H1 (cell line): ENCODE data around the gene OPALIN. TPM values are rescaled to one million over a fixed set of nuclear protein-coding genes. Genes with fewer than 3 reads are reported as not detected.

ENCODE experiments used
- CTCF ChIA-PET: fragments of 300-600 bp; sonication (Branson Sonifier 250); formaldehyde crosslinking; loops from one replicate; lab custom pipeline; 2021; ENCODE audit not compliant: partially characterized antibody; lab: Charles Lee
- POLR2A ChIA-PET: fragments of 300-600 bp; sonication (Branson Sonifier 250); formaldehyde crosslinking; loops from one replicate; lab custom pipeline; 2021; ENCODE audit warnings: inconsistent platforms; ENCODE audit not compliant: partially characterized antibody; lab: Charles Lee
- DNase-seq, 2 experiments: peaks; one replicate each; pipeline versions ENCODE4 v3.0.0 to v3.0.0-alpha.2; 2010 to 2022; ENCODE audit warnings: low spot score in 2 of 2, low read depth in 1 of 2, mixed read lengths in 1 of 2
- FAIRE-seq: peaks from 2 replicates; lab custom pipeline; 2011; peaks lifted over from hg19 to GRCh38; lab: Jason Lieb, UNC
- H2AFZ ChIP-seq: 2 replicates; pipeline ENCODE4 v1.8.1; 2012; ENCODE audit warnings: low read length, inconsistent platforms
- H2AK5ac ChIP-seq: 2 replicates; pipeline ENCODE4 v1.6.1; 2013; ENCODE audit warnings: low read depth, low read length
- H2BK120ac ChIP-seq: replicated peaks from 2 replicates; pipeline ENCODE3; 2013; ENCODE audit warnings: low read depth, low read length, inconsistent platforms
- H2BK12ac ChIP-seq: 2 replicates; pipeline ENCODE4 v1.6.1; 2013; ENCODE audit warnings: low read depth, low read length
- H2BK15ac ChIP-seq: 2 replicates; pipeline ENCODE4 v1.6.1; 2013; ENCODE audit warnings: low read length
- H2BK20ac ChIP-seq: 2 replicates; pipeline ENCODE4 v1.6.1; 2013; ENCODE audit warnings: low read length
- H2BK5ac ChIP-seq: 2 replicates; pipeline ENCODE4 v1.6.1; 2013; ENCODE audit warnings: low read depth, low read length
- H3K14ac ChIP-seq: 2 replicates; pipeline ENCODE4 v1.6.1; 2013; ENCODE audit warnings: inconsistent platforms; ENCODE audit not compliant: insufficient read length
- H3K18ac ChIP-seq: 2 replicates; pipeline ENCODE4 v1.6.1; 2013; ENCODE audit warnings: low read length; ENCODE audit errors: extremely low read depth
- H3K23ac ChIP-seq: 2 replicates; pipeline ENCODE4 v1.6.1; 2013; ENCODE audit warnings: inconsistent platforms; ENCODE audit not compliant: insufficient read length
- H3K23me2 ChIP-seq: 2 replicates; pipeline ENCODE4 v1.6.1; 2013; ENCODE audit warnings: low read depth, low read length
- H3K27ac ChIP-seq: 2 replicates; pipeline ENCODE4 v1.6.1; 2011; ENCODE audit warnings: low read depth, low read length, inconsistent platforms
- H3K27me3 ChIP-seq, 4 experiments: replicated peaks in 1 of 4; 1 replicate in 1 of 4; 2 replicates in 3 of 4; pipeline versions ENCODE4 v1.6.1 to v1.8.1; 2011 to 2013; ENCODE audit warnings: low read length in 3 of 4, mild to moderate bottlenecking in 3 of 4, inconsistent platforms in 2 of 4, mixed read lengths in 2 of 4, moderate library complexity in 1 of 4; ENCODE audit not compliant: control insufficient read depth in 3 of 4, insufficient read depth in 3 of 4; ENCODE audit errors: extremely low read depth in 1 of 4
- H3K36me3 ChIP-seq, 4 experiments: 2 replicates each; pipeline versions ENCODE4 v1.6.1 to v1.8.1; 2011 to 2013; ENCODE audit warnings: mild to moderate bottlenecking in 4 of 4, low read length in 3 of 4, moderate library complexity in 2 of 4, control low read depth in 1 of 4, inconsistent platforms in 1 of 4; ENCODE audit not compliant: insufficient read depth in 4 of 4, control insufficient read depth in 2 of 4
- H3K4ac ChIP-seq: replicated peaks from 2 replicates; pipeline ENCODE3; 2013; ENCODE audit warnings: low read length, low read depth, mixed read lengths, inconsistent platforms; ENCODE audit not compliant: insufficient read length
- H3K4me1 ChIP-seq, 4 experiments: replicated peaks in 1 of 4; 1 replicate in 1 of 4; 2 replicates in 3 of 4; pipeline versions ENCODE4 v1.6.1 to v1.8.1; 2011 to 2013; ENCODE audit warnings: low read length in 3 of 4, inconsistent platforms in 2 of 4, mixed read lengths in 1 of 4; ENCODE audit not compliant: insufficient read depth in 4 of 4, control insufficient read depth in 3 of 4
- H3K4me2 ChIP-seq, 2 experiments: 2 replicates each; pipeline versions ENCODE4 v1.6.1 to v1.8.1; 2011 to 2013; ENCODE audit warnings: low read depth in 2 of 2, low read length in 2 of 2, control low read depth in 1 of 2, inconsistent platforms in 1 of 2, mild to moderate bottlenecking in 1 of 2; ENCODE audit not compliant: insufficient read depth in 1 of 2
- H3K4me3 ChIP-seq, 4 experiments: fragments of 200-600, 300-600 bp in 1 of 4; sonication (generic), shearing (Covaris generic), sonication (Bioruptor Twin) in 1 of 4; 2 replicates each; pipeline versions ENCODE4 v1.5.1 to v1.8.1; 2011 to 2016; ENCODE audit warnings: low read length in 4 of 4, low read depth in 3 of 4, control low read depth in 2 of 4, inconsistent platforms in 2 of 4, mild to moderate bottlenecking in 2 of 4, mixed read lengths in 1 of 4, moderate library complexity in 1 of 4; ENCODE audit not compliant: insufficient read depth in 2 of 4; ENCODE audit errors: extremely low read depth in 1 of 4
- H3K56ac ChIP-seq: replicated peaks from 2 replicates; pipeline ENCODE3; 2013; ENCODE audit warnings: low read depth, mild to moderate bottlenecking, mixed read lengths, low read length, inconsistent platforms; ENCODE audit not compliant: insufficient read length
- H3K79me1 ChIP-seq: 2 replicates; pipeline ENCODE4 v1.6.1; 2013; ENCODE audit warnings: low read depth, low read length, control low read depth
- H3K79me2 ChIP-seq, 2 experiments: 2 replicates each; pipeline versions ENCODE4 v1.6.1 to v1.8.1; 2012 to 2013; ENCODE audit warnings: low read length in 2 of 2, mild to moderate bottlenecking in 2 of 2, inconsistent platforms in 1 of 2; ENCODE audit not compliant: insufficient read depth in 2 of 2, control insufficient read depth in 1 of 2
- H3K9ac ChIP-seq, 4 experiments: replicated peaks in 1 of 4; 1 replicate in 1 of 4; 2 replicates in 3 of 4; pipeline versions ENCODE4 v1.6.1 to v1.8.1; 2011 to 2013; ENCODE audit warnings: low read depth in 3 of 4, low read length in 3 of 4, control low read depth in 2 of 4, mild to moderate bottlenecking in 2 of 4, moderate library complexity in 2 of 4, inconsistent platforms in 1 of 4; ENCODE audit errors: extremely low read depth in 1 of 4
- H3K9me3 ChIP-seq, 2 experiments: 2 replicates each; pipeline versions ENCODE4 v1.6.1 to v1.8.1; 2012 to 2013; ENCODE audit warnings: mild to moderate bottlenecking in 2 of 2, moderate library complexity in 2 of 2, control low read depth in 1 of 2, inconsistent platforms in 1 of 2, low read depth in 1 of 2, low read length in 1 of 2, mixed read lengths in 1 of 2; ENCODE audit not compliant: insufficient read depth in 2 of 2
- H4K20me1 ChIP-seq, 2 experiments: replicated peaks in 1 of 2; 2 replicates each; pipeline versions ENCODE3 to v1.8.1; 2011 to 2013; ENCODE audit warnings: inconsistent platforms in 2 of 2, low read length in 2 of 2, mild to moderate bottlenecking in 1 of 2; ENCODE audit not compliant: insufficient read depth in 2 of 2, control insufficient read depth in 1 of 2
- H4K5ac ChIP-seq: 2 replicates; pipeline ENCODE4 v1.6.1; 2013; ENCODE audit warnings: low read length, low read depth, mixed read lengths, inconsistent platforms; ENCODE audit not compliant: insufficient read length
- H4K8ac ChIP-seq: 2 replicates; pipeline ENCODE4 v1.8.0; 2013; ENCODE audit warnings: mild to moderate bottlenecking, moderate library complexity, low read length, inconsistent platforms; ENCODE audit not compliant: insufficient read depth; ENCODE audit errors: extremely low read depth
- H4K91ac ChIP-seq: replicated peaks from 2 replicates; pipeline ENCODE3; 2013; ENCODE audit warnings: low read length, mixed read lengths, inconsistent platforms; ENCODE audit not compliant: insufficient read length
- CBX5 ChIP-seq: fragments of 300-800, 300-1000 bp; sonication (generic); IDR thresholded peaks from 2 replicates; pipeline ENCODE4 v1.7.1; 2016; ENCODE audit warnings: antibody characterized with exemption, low read length, low read depth
- CHD2 ChIP-seq: IDR thresholded peaks from 2 replicates; pipeline ENCODE4 v1.6.1; 2012; ENCODE audit warnings: low read length, improper control_type of control experiment
- E2F6 ChIP-seq: IDR thresholded peaks from 2 replicates; pipeline ENCODE4 v1.6.1; 2012; ENCODE audit warnings: inconsistent platforms
- EGR1 ChIP-seq: IDR thresholded peaks from 2 replicates; pipeline ENCODE4 v1.6.1; 2011; ENCODE audit warnings: low read depth, low read length, borderline replicate concordance
- HDAC6 ChIP-seq: IDR thresholded peaks from one replicate; pipeline ENCODE4 v1.7.1; 2012; ENCODE audit warnings: low read depth, mild to moderate bottlenecking, inconsistent platforms, low read length, moderate library complexity
- MAX ChIP-seq: IDR thresholded peaks from 2 replicates; pipeline ENCODE4 v1.6.1; 2012; ENCODE audit warnings: inconsistent platforms
- NANOG ChIP-seq: IDR thresholded peaks from 2 replicates; pipeline ENCODE4 v1.6.1; 2011; ENCODE audit warnings: low read length, low read depth, mild to moderate bottlenecking, inconsistent platforms; ENCODE audit not compliant: insufficient read depth, poor library complexity, severe bottlenecking
- POLR2A ChIP-seq, 2 experiments: IDR thresholded peaks; 1 replicate in 1 of 2; 2 replicates in 1 of 2; pipeline ENCODE4 v1.6.1; 2011; ENCODE audit warnings: low read depth in 2 of 2, low read length in 2 of 2, mild to moderate bottlenecking in 2 of 2; ENCODE audit errors: control extremely low read depth in 1 of 2
- POU5F1 ChIP-seq: IDR thresholded peaks from 2 replicates; pipeline ENCODE4 v1.6.1; 2011; ENCODE audit warnings: low read depth, mild to moderate bottlenecking, low read length, moderate library complexity
- SIRT6 ChIP-seq: IDR thresholded peaks from one replicate; pipeline ENCODE4 v1.7.1; 2012; ENCODE audit warnings: low read length, inconsistent platforms
- WGBS, 2 experiments: shearing (Covaris generic) in 1 of 2; methylation state at CpG; one replicate each; pipeline versions ENCODE4 v1.1.6 to v1.1.7; 2013 to 2015; ENCODE audit warnings: low lambda C conversion rate in 2 of 2, mixed read lengths in 2 of 2, inconsistent platforms in 1 of 2, low coverage in 1 of 2, missing lambda C conversion rate in 1 of 2; ENCODE audit not compliant: insufficient replicate concordance in 2 of 2, insufficient coverage in 1 of 2, insufficient read length in 1 of 2; ENCODE audit errors: extremely low coverage in 1 of 2, missing lambda C conversion rate in 1 of 2; 5-methylcytosine and 5-hydroxymethylcytosine counted together
- polyA plus RNA-seq, 7 experiments: library from polyadenylated mRNA; depleted of rRNA in 3 of 7; stranded (reverse) in 5 of 7; unstranded in 2 of 7; fragments of >200 nt in 5 of 7; fragments of 200-250 nt in 2 of 7; gene quantifications; 1 replicate in 5 of 7; 2 replicates in 1 of 7; 4 replicates in 1 of 7; pipeline versions ENCODE4 v1.2.1 to v1.2.3, GENCODE V29; 2011 to 2013; ENCODE audit warnings: missing spikeins in 2 of 7, mixed read lengths in 2 of 7
- total RNA-seq: library from RNA; stranded (reverse); fragmentation: NEBNext Ultra II Directional; extraction: Animal tissue kit (Norgen Biotek cat#: 25700); gene quantifications from 2 replicates; pipeline ENCODE4 v1.2.1, GENCODE V29; 2021

The OPALIN gene
- total and polyA plus RNA-seq, 2 of the 8 experiments (the other 6 are each of a cell fraction or from before 2014, with no cell fraction given), result 0.03 TPM; not detected in 1

GRCh38 chr10:96367470-96367869 lies 8.7 kb upstream of the OPALIN start:
- no peak overlapping the region for H3K14ac ChIP-seq
- no peaks in the 10 kb centered on the region for H3K36me3 ChIP-seq
- H2BK5ac ChIP-seq, result no peak overlapping the region
- DNase-seq (no peak), FAIRE-seq (no peak)
- CTCF ChIA-PET, result interaction anchor here (1.8 to 11.4 kb wide), 4 partner anchors 8 to 35 kb away, joined by 5 to 197 read pairs (median 26); no protein-coding TSS in a partner anchor
- no peaks in the 10 kb centered on the region for H3K79me1 ChIP-seq
- no peaks in the 10 kb centered on the region; a peak in 1 of 7 replicates for H3K27me3 ChIP-seq
- H3K18ac ChIP-seq, result no peak overlapping the region
- H3K56ac ChIP-seq, result no peak overlapping the region
- H4K5ac ChIP-seq, result no peak overlapping the region
- H3K4me1 ChIP-seq, result peaks cover 0 to 2% (median 0%) of the 10 kb centered on the region in 4 experiments; a peak in 3 of 7 replicates
- H3K4me2 ChIP-seq, result no peak overlapping the region
- H3K4me3 ChIP-seq, result no peak overlapping the region
- H3K23me2 ChIP-seq, result no peaks in the 10 kb centered on the region
- H3K23ac ChIP-seq, result no peak overlapping the region
- no peak overlapping the region for H4K91ac ChIP-seq
- no peak overlapping the region for H3K9ac ChIP-seq
- H3K27ac ChIP-seq, result no peak overlapping the region
- H4K8ac ChIP-seq, result no peak overlapping the region
- no peak overlapping the region for H2BK20ac ChIP-seq
- no peak overlapping the region for H2BK12ac ChIP-seq
- no peak overlapping the region for H2AK5ac ChIP-seq
- no peak overlapping the region for H2BK120ac ChIP-seq
- no peak overlapping the region for H2AFZ ChIP-seq
- H2BK15ac ChIP-seq, result no peak overlapping the region
- POLR2A ChIA-PET, result interaction anchor here (1.1 kb wide), 1 partner anchor 100 kb away, joined by 3 read pairs; no protein-coding TSS in a partner anchor
- no peaks in the 10 kb centered on the region for H4K20me1 ChIP-seq
- 94% methylated on average over 4 of the region's 4 CpGs; no CpG with 5 or more reads in 1 of the 2 experiments for WGBS, 2 experiments
- H3K79me2 ChIP-seq, result no peaks in the 10 kb centered on the region
- H3K4ac ChIP-seq, result no peak overlapping the region
- H3K9me3 ChIP-seq, result no peaks in the 10 kb centered on the region
- TF ChIP-seq CHD2, result no peak
- no peak for TF ChIP-seq HDAC6
- no peak for TF ChIP-seq CBX5
- TF ChIP-seq E2F6, result no peak
- no peak for TF ChIP-seq EGR1
- no peak for TF ChIP-seq POLR2A (IDR thresholded peaks at IDR 0.05; ENCODE audit: control extremely low read depth in 1 of 2, low read depth in 2 of 2, low read length in 2 of 2)
- no peak for TF ChIP-seq POU5F1
- TF ChIP-seq NANOG, result no peak
- no peak for TF ChIP-seq SIRT6
- no peak for TF ChIP-seq MAX
